ENCODE results near the gene MCF2.

GRCh38 chrX:139600105-139600504, 107.9 kb downstream of the MCF2 start:
- TF ChIP-seq POLR2AphosphoS5 (IDR thresholded peaks at IDR 0.05; ENCODE audit: low read depth) (no peak), CTCF (conservative IDR thresholded peaks at IDR 0.05; ENCODE audit: low read depth in 2 of 2) (no peak), EZH2phosphoT487 (IDR thresholded peaks at IDR 0.05; ENCODE audit: unreplicated experiment) (no peak), EZH2 (IDR thresholded peaks at IDR 0.05; ENCODE audit: low read depth, unreplicated experiment) (no peak), CREB1 (CRISPR knock-in tag; IDR thresholded peaks at IDR 0.05; ENCODE audit: low read depth) (no peak), ZNF114 (CRISPR knock-in tag; IDR thresholded peaks at IDR 0.05) (no peak), NANOG (IDR thresholded peaks at IDR 0.05; ENCODE audit: borderline replicate concordance) (no peak), ZNF462 (CRISPR knock-in tag; IDR thresholded peaks at IDR 0.05) (no peak), JUNB (IDR thresholded peaks at IDR 0.05; ENCODE audit: unreplicated experiment) (no peak)
- TF ChIP-seq, protein P1, sequence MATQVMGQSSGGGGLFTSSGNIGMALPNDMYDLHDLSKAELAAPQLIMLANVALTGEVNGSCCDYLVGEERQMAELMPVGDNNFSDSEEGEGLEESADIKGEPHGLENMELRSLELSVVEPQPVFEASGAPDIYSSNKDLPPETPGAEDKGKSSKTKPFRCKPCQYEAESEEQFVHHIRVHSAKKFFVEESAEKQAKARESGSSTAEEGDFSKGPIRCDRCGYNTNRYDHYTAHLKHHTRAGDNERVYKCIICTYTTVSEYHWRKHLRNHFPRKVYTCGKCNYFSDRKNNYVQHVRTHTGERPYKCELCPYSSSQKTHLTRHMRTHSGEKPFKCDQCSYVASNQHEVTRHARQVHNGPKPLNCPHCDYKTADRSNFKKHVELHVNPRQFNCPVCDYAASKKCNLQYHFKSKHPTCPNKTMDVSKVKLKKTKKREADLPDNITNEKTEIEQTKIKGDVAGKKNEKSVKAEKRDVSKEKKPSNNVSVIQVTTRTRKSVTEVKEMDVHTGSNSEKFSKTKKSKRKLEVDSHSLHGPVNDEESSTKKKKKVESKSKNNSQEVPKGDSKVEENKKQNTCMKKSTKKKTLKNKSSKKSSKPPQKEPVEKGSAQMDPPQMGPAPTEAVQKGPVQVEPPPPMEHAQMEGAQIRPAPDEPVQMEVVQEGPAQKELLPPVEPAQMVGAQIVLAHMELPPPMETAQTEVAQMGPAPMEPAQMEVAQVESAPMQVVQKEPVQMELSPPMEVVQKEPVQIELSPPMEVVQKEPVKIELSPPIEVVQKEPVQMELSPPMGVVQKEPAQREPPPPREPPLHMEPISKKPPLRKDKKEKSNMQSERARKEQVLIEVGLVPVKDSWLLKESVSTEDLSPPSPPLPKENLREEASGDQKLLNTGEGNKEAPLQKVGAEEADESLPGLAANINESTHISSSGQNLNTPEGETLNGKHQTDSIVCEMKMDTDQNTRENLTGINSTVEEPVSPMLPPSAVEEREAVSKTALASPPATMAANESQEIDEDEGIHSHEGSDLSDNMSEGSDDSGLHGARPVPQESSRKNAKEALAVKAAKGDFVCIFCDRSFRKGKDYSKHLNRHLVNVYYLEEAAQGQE (IDR thresholded peaks at IDR 0.05; ENCODE audit: unreplicated experiment), result no peak
- TF ChIP-seq, protein P2, sequence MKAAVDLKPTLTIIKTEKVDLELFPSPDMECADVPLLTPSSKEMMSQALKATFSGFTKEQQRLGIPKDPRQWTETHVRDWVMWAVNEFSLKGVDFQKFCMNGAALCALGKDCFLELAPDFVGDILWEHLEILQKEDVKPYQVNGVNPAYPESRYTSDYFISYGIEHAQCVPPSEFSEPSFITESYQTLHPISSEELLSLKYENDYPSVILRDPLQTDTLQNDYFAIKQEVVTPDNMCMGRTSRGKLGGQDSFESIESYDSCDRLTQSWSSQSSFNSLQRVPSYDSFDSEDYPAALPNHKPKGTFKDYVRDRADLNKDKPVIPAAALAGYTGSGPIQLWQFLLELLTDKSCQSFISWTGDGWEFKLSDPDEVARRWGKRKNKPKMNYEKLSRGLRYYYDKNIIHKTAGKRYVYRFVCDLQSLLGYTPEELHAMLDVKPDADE (IDR thresholded peaks at IDR 0.05), result no peak
